Heart left ventricle (tissue), 13 donors: ENCODE results near the gene GPRIN2.

Experiments used
- CTCF ChIP-seq, 12 donors: fragments of 200-600 bp; sonication (generic) in 4 of 12; IDR thresholded peaks; one replicate each; pipeline versions ENCODE4 v1.5.0 to v1.8.0; 2018 to 2022; ENCODE audit warnings: antibody characterized with exemption in 12 of 12, mild to moderate bottlenecking in 5 of 12
- POLR2A ChIP-seq, 2 donors: fragments of 450-650 bp; IDR thresholded peaks; one replicate each; pipeline ENCODE4 v1.6.1; 2017; ENCODE audit warnings: antibody characterized with exemption in 2 of 2, mild to moderate bottlenecking in 2 of 2, moderate library complexity in 2 of 2
- donor health status: ischemic (EF 13 %, LVEDD 7.1; RV severe dilation, severe dysfunction).
- donor health status: DM: no; HTN: yes; CAD: no.
- donor health status: DM: no; HTN: no; CAD: no.
- donor health status: ischemic (EF 25% LVEDD 6.9; RV normal size, moderate dysfunction).
- donor health status: ischemic (EF 25% LVEDD 5.7; RV mildly dilated, moderate dysfunction).
- donor health status: ischemic (EF 35%, LVEDD 5.7; RV mildly dilated, moderate dysfunction).
- donor health status: nonischemic (EF 11% LVEDD 7.7; RV severe dilation, severe dysfunction).
- donor health status: DM: yes; HTN: yes; CAD: no.
- donor health status: PGD.
- donor health status: ischemic (EF 29% LVEDD 5.4; RV normal size, mild dysfunction).
- donor health status: nonischemic (EF 23%, LVEDD 6.1; RV moderate dilation, normal function).

- no peak for TF ChIP-seq POLR2A (IDR thresholded peaks at IDR 0.05)
- TF ChIP-seq CTCF (IDR thresholded peaks at IDR 0.05) = no peak
These were observed 3.8 kb downstream of the GPRIN2 start for GRCh38 chr10:46552526-46553237.
